Measurements from ENCODE around the gene MINK1.
A peak's percentile ranks its signal among the peaks of the same experiment; 100 is the strongest.

MINK1 gene

DNA sequence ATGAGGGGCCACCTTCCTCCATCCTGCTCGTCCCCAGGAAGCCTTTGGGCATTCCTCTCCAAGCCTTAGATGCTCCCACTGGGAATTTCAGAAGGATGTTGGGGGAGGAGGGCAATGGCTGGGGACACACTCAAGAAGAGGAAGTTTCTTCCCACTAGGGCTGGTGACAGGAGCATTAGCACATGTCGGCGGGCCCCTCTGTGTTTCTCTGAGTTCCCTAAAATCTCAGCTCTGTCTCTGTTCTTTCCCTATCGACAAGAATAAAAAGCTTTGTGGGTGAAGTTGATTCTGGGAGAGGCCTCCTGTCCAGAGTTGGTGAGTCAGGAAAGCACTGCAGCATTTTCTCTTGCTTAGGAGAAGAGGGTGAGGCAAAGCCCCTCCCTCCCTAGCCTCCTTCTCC is 46.5 kb downstream of the MINK1 start:
- DNase-seq, result no peak

DNA sequence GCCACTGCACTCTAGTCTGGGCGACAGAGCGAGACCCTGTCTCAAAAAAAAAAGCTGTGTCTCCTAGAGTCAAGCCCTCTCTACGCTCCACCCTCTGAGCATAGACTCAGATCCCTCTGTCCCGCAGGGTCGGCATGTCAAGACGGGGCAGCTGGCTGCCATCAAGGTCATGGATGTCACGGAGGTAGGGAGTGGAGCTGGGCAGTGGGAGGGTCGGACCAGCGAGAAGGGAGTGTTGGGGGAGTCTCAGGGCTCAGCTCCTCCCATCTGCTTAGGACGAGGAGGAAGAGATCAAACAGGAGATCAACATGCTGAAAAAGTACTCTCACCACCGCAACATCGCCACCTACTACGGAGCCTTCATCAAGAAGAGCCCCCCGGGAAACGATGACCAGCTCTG is 47.7 kb downstream of the MINK1 start:
- DNase-seq, result no peak

DNA sequence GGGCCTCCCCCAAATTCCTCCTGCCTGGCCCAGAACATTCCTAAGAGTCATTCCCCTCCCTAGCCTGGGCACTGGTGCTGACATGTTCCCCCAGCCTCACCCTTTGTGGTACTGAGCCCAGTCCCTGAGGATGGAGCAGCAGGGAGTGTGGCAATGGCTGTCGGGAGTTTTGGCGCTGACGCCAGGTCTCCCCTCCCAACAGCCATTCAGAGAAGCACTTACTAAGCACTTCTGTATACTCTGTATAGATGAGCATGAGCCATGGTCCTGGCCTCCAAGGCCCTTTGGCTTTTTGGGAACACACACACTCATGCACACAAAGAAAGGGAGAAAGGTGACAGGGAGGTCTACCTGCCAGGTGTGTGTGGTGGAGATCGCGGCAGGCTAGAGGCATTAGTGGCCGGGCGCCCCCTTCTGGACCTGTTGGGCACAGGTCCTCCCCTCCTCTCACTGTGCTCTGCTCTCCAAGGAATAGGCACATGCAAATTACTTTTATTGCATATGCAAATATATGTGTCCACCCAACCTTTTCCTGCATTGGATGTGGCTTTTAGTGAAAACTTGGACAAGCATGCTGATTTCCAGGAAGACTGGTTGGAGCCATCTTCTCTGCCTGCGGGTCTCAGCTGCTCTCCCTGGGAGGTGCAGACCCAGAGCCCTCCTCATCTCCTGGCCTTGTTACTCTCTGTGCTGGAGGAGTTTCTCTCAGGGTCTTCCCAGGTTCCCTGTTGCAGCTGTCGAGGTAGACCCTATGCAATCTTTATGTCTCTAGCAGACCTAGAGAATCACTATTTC is 48.8 kb downstream of the MINK1 start:
- DNase-seq, result peak; percentile 60

DNA sequence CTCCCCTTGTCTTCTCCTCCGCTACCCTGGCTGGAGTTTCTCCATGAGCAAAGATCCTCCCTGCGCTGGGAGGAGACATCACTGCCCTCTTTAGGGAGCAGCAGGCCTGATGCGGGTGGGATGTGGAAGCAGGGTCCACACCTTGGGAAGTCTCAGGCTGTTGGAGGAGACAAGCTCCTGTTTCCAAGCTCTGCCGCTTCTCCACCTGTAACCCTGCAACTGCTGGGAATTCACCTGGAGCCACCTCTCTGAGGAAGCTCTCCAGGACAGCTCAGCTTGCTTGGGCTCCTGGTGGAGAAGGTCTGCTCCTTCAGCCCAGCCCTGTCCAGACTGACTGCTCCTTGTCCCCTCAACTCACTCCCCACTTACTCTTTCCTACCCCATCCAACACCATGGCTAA is 51.3 kb downstream of the MINK1 start:
- no peak for DNase-seq

DNA sequence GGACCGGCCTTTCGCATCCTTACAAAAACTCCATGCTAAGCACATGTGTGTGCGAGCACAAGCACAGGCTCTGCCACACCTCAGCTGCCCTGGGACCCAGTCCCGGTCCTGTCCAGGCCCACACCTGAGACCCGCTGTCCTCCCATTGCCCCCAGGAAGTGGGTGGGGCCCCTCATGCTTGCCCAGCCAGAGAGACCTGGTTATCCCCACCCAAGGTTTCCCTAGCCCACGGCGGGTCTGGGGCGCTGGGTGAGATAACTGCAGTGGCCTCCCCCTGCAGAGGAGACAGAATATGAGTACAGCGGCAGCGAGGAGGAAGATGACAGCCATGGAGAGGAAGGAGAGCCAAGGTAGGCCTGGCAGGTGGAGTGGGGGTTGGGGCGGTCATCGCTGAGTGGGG is 53.7 kb downstream of the MINK1 start:
- DNase-seq, result no peak

DNA sequence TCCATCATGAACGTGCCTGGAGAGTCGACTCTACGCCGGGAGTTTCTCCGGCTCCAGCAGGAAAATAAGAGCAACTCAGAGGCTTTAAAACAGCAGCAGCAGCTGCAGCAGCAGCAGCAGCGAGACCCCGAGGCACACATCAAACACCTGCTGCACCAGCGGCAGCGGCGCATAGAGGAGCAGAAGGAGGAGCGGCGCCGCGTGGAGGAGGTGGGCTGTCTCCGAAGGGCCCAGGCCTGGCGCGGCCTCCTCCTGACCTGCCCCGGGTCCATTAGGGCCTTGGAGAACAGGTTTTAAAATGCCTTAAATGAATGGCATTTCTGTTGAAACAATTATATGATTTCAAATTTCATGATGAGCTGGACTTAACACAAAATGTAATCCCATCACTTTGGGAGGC is 54.4 kb downstream of the MINK1 start:
- no peak for DNase-seq

DNA sequence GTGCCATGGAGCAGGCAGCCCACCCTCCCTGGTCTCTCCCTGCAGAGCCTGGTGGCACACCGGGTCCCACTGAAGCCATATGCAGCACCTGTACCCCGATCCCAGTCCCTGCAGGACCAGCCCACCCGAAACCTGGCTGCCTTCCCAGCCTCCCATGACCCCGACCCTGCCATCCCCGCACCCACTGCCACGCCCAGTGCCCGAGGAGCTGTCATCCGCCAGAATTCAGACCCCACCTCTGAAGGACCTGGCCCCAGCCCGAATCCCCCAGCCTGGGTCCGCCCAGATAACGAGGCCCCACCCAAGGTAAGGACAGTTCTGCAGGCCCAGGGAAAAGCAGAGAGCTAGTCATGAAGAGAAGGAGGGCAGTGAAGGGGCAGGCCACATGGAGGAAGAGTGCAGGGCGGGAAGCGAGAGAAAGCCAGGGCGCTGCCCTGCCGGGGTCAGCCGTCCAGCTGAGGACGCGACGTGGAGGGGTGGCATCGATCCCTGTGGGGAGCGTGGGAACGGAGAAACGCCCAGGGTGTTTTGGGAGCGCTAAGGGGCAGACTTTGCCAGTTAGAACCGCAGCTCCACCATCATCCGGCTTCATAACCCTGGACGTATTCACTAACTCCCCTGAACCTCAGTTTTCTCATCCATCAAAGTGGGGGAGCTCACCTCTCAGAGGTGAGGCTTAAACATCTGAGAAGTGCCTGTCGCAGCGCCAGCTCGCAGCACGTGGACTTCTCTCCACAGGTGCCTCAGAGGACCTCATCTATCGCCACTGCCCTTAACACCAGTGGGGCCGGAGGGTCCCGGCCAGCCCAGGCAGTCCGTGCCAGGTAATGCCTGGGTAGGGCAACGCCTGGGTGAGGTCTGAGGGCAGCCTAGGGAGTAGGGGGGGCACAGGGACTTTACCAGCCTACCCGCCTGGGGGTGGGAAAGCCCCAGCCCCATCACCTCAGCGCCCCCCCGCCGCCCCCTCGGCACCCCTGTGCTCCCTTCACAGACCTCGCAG is 58.6 kb downstream of the MINK1 start:
- no peak for DNase-seq

DNA sequence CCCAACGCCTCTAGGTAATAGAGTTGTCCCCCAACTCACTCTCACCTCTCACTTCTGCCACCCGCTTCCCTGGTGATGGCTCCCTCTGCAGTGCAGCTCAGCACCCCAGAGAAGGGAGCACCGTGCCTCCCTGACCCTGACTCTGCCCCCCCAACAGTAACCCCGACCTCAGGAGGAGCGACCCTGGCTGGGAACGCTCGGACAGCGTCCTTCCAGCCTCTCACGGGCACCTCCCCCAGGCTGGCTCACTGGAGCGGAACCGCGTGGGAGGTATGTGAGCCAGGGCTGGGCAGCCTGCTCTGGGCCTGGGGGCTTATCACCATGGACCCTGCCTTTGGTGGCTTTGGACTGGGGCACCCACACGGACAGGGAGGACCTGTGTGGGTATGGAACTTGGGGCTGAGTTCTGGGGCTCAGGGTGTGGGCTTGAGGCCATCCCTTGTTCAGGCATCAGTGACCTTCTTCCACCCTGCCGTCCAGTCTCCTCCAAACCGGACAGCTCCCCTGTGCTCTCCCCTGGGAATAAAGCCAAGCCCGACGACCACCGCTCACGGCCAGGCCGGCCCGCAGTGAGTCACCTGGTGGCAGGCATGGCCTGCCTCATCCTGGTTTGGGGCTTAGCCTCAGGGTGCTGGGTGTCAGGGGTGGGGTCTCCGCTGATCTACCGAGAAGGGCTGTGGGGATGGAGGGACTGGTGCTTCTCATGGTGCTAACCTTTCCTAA is 59.5 kb downstream of the MINK1 start:
- DNase-seq, result no peak

DNA sequence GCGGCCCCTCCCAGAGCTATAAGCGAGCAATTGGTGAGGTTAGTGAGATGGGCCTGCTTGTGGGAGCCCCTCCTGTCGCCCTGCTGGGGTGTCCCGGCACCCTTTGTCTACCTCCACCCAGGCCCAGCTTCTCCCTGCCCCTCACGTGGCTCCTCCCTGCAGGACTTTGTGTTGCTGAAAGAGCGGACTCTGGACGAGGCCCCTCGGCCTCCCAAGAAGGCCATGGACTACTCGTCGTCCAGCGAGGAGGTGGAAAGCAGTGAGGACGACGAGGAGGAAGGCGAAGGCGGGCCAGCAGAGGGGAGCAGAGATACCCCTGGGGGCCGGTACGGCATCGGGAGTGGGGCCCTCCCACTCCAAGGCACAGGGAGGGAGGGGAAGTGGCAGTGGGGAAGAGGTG is 60.1 kb downstream of the MINK1 start:
- no peak for DNase-seq

DNA sequence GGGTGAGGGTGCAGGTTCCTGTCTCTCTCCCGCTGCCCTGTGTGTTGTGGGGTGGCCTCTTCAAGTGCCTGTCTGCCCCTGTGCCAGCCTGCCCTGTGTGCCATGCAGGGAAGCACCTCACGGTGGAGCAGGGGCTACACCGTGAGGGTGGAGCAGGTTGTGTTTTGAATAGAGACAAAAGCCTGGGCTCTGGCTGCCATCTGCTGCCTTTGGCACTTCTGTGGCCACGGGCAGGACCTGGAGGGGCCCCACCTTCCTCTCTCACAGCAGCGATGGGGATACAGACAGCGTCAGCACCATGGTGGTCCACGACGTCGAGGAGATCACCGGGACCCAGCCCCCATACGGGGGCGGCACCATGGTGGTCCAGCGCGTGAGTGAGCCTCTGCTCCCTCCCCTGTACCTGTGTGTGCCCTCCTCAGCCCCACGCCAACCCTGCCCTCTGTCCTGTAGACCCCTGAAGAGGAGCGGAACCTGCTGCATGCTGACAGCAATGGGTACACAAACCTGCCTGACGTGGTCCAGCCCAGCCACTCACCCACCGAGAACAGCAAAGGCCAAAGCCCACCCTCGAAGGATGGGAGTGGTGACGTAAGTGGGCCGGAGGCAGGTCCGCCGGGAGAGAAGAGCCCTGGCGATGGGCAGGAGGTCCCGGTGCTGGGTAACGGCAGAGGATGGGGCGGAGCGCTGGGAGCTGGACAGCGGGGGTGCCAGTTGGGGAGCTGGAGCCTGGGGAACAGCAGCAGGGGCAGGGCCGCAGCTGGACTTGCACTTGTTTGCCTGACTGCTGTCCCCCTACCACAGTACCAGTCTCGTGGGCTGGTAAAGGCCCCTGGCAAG is 60.8 kb downstream of the MINK1 start:
- DNase-seq, result no peak

DNA sequence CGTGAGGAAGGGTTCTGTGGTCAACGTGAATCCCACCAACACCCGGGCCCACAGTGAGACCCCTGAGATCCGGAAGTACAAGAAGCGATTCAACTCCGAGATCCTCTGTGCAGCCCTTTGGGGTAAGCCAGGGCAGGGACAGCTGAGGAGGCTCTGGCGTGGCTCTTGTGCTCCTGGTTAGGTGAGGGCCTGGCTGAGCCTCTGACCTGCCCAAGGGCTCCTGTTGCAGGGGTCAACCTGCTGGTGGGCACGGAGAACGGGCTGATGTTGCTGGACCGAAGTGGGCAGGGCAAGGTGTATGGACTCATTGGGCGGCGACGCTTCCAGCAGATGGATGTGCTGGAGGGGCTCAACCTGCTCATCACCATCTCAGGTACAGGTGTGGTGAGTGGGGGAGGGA is 62.0 kb downstream of the MINK1 start:
- DNase-seq, result no peak

DNA sequence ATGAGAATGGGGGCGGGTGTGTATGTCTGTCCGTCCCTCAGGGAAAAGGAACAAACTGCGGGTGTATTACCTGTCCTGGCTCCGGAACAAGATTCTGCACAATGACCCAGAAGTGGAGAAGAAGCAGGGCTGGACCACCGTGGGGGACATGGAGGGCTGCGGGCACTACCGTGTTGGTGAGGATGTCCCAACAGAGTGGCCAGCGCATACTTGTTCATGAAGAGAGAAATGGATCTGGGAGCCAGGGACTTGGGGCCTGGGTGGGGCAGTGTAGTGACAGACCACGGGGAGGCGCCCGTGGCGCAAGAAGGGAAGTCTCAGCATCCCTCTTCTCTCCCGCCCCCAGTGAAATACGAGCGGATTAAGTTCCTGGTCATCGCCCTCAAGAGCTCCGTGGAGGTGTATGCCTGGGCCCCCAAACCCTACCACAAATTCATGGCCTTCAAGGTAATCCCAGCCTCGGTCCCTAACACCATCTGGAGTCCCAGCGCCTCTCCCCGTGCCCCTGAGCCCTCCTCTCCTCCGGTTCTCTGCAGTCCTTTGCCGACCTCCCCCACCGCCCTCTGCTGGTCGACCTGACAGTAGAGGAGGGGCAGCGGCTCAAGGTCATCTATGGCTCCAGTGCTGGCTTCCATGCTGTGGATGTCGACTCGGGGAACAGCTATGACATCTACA is 62.7 kb downstream of the MINK1 start:
- DNase-seq, result no peak

DNA sequence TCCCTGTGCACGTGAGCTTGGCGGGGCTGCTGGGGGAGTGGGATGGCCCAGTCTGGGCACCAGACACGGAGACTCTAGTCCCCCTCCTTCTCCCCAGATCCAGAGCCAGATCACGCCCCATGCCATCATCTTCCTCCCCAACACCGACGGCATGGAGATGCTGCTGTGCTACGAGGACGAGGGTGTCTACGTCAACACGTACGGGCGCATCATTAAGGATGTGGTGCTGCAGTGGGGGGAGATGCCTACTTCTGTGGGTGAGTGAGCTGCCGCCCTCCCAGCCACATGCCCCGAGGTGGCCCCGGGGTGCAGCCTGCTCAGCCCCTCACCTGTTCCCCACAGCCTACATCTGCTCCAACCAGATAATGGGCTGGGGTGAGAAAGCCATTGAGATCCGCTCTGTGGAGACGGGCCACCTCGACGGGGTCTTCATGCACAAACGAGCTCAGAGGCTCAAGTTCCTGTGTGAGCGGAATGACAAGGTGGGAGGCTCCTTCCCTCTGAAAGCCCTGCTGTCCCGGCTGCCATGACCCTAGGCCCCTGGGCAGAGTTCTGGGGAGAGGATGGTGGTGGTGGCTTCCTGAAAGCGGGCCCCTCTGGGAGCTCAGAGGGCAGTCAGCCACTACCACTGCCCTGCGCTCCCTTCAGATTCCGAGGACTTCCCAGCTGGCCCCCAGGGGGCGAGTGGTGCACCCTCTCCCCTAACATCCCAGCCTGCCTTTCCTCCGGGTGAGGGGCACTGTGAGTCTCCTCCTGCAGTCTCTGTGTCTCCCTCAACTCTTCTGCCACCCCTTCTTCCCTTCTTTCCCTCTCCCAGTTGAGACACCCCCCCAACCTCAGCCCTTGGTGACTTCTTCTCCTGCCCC is 63.4 kb downstream of the MINK1 start:
- DNase-seq, result no peak

DNA sequence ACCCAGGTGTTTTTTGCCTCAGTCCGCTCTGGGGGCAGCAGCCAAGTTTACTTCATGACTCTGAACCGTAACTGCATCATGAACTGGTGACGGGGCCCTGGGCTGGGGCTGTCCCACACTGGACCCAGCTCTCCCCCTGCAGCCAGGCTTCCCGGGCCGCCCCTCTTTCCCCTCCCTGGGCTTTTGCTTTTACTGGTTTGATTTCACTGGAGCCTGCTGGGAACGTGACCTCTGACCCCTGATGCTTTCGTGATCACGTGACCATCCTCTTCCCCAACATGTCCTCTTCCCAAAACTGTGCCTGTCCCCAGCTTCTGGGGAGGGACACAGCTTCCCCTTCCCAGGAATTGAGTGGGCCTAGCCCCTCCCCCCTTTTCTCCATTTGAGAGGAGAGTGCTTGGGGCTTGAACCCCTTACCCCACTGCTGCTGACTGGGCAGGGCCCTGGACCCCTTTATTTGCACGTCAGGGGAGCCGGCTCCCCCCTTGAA is 64.1 kb downstream of the MINK1 start:
- DNase-seq, result no peak

DNA sequence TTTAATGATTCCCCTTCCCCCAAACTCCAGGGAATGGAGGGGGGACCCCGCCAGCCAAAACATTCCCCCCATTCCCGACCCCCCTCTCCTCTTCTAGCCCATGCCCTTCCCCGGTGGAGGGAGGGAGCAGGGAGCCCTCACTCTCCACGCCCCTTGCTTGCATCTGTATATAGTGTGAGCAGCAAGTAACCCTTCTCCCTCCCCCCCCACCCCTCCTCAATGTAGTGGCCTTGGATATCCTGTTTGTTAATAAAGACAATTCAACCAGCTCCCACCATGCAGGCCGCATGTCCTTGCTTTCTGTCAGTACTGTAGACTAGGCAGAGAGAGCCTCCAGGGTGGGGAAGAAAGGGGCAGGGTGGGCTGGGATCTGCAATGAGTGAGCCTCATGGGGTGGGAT is 64.6 kb downstream of the MINK1 start:
- DNase-seq, result no peak

DNA sequence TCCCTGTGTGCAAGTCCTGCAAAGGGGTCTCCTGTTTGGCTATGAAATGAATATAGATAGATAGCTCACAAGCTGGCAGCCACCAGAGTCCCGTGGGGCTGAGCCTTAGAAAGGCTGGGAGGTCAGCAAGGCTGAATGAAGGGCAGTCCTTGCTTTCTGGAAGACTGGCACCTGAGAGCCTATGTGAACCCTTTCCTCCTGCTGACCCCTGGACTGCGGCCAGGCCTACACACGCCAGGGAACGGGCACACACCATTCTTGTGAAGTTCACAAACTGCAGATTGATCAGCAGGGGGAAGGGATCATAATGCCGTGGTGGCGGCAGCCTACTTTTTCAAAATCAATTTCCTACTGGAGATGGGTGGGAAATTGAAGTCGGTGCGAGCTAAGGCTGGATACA is 65.2 kb downstream of the MINK1 start:
- DNase-seq, result no peak

DNA sequence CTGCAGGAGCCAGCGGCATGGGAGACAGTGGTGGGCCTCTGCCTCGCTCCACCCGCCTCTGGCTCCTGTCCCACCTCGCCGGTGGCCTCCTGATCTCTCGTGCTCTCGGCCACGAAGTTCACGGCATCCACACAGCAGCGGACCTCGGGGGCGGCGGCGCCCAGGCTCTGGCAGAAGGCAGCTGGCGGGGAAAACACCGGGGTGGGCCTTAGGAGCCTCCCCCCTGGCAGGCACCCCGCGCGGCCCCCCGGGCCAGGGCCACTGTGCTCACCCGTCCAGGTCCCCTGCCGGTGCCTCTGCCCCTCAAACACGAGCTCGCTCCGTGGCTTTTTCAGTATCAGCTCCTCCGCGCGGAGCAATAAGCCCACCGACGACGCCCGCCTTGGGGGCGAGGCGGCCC is 65.8 kb downstream of the MINK1 start:
- no peak for DNase-seq

DNA sequence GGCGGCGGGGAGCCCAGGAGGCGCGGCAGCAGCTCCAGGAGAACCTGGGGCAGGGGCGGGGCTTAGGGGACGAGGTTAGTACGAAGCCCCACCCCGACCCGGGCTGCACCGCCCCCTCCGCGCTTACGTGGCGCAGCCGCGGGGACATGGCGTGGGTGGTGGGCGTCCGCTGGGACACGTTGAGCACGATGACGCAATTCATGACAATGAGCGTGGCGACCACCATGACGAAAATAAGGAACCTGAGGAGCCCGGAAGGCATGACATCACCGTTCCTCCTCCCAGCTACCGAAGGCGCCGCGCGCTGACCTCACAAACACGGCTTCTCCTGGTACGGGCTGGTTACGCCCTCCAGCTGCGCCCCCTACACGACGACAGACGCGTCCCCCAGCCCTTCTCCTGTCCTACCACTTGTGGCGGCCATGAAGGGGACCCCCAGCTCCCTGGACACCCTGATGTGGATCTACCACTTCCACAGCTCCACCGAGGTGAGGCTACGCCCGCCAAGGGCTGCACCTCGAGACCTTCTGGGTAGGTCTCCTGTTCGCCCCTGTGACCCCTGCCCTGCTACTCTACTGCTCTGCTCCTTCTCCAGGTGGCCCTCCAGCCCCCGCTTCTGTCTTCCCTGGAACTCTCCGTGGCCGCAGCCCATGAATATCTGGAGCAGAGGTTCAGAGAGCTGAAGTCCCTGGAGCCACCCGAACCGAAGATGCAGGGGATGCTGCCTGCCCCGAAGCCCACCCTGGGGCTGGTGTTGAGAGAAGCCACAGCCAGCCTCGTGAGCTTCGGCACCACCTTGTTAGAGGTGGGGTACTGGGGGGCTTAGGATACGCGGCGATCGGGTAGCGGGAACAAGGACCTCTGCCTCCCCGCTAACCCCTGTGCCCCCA is 66.4 kb downstream of the MINK1 start, which contains the start of gene C17orf107:
TSS of gene C17orf107 (plus strand) at position 196 of the 890 bp plus-strand sequence. CDS start at position 423, 227 bp downstream.
- DNase-seq, result peak; percentile 97
